GM12864 (cell line): ENCODE results near the gene TICRR.
"Not testable (repeated sequence)": the region's sequence is repeated elsewhere in the genome, so short reads cannot be mapped to it uniquely, and the experiment has no call there.

ENCODE experiments used
- DNase-seq: peaks from one replicate; pipeline ENCODE4 v3.0.0-alpha.2; 2011; ENCODE audit warnings: low read depth
- H3K4me3 ChIP-seq: 2 replicates; pipeline ENCODE4 v1.5.1; 2011; ENCODE audit warnings: mild to moderate bottlenecking, low read depth, low read length, control low read depth
- TF ChIP-seq, protein P1 (sequence below): IDR thresholded peaks from 2 replicates; pipeline ENCODE4 v1.5.1; 2011; ENCODE audit warnings: low read depth, mild to moderate bottlenecking, moderate library complexity, low read length, control low read depth, inconsistent platforms; ENCODE audit errors: missing control alignments

Gene TICRR

DNA sequence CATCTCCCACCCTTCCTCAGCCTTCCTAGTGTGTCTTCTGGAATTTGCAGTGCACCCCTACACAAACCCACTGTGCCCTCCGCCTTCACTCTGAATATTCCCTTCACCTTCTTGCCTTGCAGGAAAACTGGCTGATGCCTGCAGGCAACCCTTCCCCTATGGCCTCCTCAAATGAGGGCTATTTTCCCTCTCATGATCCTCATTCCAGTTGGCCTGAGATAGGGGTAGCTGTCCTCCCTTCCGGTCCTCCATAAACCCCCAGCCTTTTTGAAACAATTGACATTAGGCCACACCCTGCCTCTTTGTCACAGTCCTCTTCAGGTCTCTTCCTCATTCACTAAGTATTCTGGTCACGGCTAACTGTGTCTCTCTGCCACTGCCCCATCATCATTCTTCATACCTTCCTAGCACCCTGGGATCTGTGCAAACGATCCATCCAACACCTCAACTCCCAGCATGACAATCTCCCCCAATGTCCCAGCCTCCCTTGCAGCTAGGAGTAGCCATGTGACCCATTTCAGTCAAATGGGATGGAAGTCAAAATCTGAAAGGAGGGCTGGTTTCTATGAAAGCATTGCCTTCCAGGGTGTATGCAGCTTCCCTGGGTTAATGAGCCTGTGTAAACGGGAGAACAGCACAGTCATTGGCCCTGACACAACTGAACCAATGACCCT is 8.5 kb upstream of the TICRR start:
- H3K4me3 ChIP-seq: no peak overlapping the region
- TF ChIP-seq, protein P1, sequence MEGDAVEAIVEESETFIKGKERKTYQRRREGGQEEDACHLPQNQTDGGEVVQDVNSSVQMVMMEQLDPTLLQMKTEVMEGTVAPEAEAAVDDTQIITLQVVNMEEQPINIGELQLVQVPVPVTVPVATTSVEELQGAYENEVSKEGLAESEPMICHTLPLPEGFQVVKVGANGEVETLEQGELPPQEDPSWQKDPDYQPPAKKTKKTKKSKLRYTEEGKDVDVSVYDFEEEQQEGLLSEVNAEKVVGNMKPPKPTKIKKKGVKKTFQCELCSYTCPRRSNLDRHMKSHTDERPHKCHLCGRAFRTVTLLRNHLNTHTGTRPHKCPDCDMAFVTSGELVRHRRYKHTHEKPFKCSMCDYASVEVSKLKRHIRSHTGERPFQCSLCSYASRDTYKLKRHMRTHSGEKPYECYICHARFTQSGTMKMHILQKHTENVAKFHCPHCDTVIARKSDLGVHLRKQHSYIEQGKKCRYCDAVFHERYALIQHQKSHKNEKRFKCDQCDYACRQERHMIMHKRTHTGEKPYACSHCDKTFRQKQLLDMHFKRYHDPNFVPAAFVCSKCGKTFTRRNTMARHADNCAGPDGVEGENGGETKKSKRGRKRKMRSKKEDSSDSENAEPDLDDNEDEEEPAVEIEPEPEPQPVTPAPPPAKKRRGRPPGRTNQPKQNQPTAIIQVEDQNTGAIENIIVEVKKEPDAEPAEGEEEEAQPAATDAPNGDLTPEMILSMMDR: no peak
- no peak for DNase-seq

DNA sequence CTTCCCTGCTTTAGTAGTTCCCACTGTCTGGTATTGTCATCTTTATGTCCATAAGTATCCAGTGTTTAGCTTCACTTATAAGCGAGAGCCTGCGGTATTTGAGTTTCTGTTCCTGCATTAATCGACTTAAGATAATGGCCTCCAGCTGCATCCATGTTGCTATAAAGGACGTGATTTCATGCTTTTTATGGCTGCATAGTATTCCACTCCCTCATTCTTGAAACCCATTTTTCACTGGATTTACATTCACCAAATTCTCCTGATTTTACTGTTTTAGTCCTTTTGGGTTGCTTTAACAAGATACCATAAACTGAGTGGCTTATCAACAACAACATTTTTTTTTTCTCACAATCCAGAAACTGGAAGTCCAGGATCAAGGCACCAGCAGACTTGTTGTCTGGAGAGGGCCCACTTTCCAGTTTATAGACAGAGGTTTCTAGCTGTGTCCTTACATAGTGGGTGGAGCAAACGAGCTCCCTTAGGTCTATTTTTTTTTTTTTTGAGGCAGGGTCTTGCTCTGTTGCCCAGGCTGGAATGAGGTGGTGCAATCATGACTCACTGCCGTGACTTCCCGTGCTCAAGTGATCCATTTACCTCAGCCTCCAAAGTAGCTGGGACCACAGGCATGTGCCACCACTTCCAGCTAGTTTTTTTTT is 6.1 kb upstream of the TICRR start:
- H3K4me3 ChIP-seq: no peak overlapping the region
- TF ChIP-seq, protein P1: no peak
- no peak for DNase-seq

GRCh38 chr15:89575656-89576416 is 567 bp downstream of the TICRR start:
- TF ChIP-seq, protein P1: no peak
- no peak for DNase-seq
- H3K4me3 ChIP-seq: peak overlapping the region; percentile 86

- no peak for DNase-seq
- TF ChIP-seq, protein P1: no peak
- peak overlapping the region; percentile 86 for H3K4me3 ChIP-seq
Measured at GRCh38 chr15:89576417-89576773, 1.1 kb downstream of the TICRR start.

GRCh38 chr15:89577776-89578115 is 2.5 kb downstream of the TICRR start:
- peak overlapping the region; percentile 58 for H3K4me3 ChIP-seq
- DNase-seq: no peak
- TF ChIP-seq, protein P1: no peak

DNA sequence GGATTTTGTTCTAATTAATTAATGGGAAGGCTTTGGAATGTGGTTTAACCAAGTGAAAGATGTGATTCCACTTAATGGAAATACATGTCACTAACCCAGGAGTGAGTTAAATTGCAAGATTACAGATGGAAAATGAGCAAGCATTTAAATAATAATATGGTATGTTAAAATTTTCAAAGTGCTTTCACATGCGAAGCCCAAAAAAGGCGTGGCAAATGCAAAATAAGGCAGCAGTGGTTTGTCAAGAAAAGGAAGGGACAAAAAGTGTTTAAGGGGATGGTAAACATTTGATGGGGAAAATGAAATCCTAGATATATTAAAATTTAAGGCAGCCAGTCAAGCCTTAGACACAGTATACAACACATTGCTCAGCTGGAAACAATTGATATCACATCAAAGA is 2.9 kb downstream of the TICRR start:
- H3K4me3 ChIP-seq: peak overlapping the region; percentile 58
- TF ChIP-seq, protein P1: no peak
- DNase-seq: no peak

- DNase-seq, H3K4me3 ChIP-seq: not testable (repeated sequence)
Measured at GRCh38 chr15:89580747-89581146, 5.5 kb downstream of the TICRR start.
